IMR-90 (cell line): ENCODE data around the gene DNMT3B. TPM values are rescaled to one million over a fixed set of nuclear protein-coding genes. Genes with fewer than 3 reads are reported as not detected.

Experiments used
- ATAC-seq: fragments of 200-7000 bp; cut with Tn5 transposase; 2 replicates; pipeline ENCODE4 v1.9.1; 2020; ENCODE audit warnings: low read depth, mild to moderate bottlenecking, moderate library complexity
- BruUV-seq: library from RNA; stranded (reverse); fragments of 400-500 nt; replicated peaks from 2 replicates; lab custom pipeline; 2021; lab: Mats Ljungman, UMichigan
- CTCF ChIA-PET: fragments of 300-600 bp; formaldehyde crosslinking; extraction: SDS; loops from one replicate; lab custom pipeline; 2021; ENCODE audit warnings: antibody characterized with exemption; lab: Yijun Ruan, JAX
- POLR2A ChIA-PET: fragments of 300-600 bp; sonication (Branson Sonifier 250); formaldehyde crosslinking; loops from one replicate; lab custom pipeline; 2022; ENCODE audit warnings: antibody characterized with exemption; ENCODE audit not compliant: unreplicated experiment; lab: Charles Lee
- DNase-seq: peaks from one replicate; pipeline ENCODE4 v3.0.0; 2013
- H2AFZ ChIP-seq: replicated peaks from 2 replicates; pipeline ENCODE3; 2013; ENCODE audit warnings: low read length, mild to moderate bottlenecking; ENCODE audit not compliant: poor library complexity
- H2AK5ac ChIP-seq: 2 replicates; pipeline ENCODE4 v1.6.1; 2013; ENCODE audit warnings: low read depth, low read length, inconsistent platforms
- H2AK9ac ChIP-seq: replicated peaks from 2 replicates; pipeline ENCODE3; 2013; ENCODE audit warnings: mild to moderate bottlenecking, low read depth, low read length, moderate library complexity; ENCODE audit not compliant: poor library complexity
- H2BK120ac ChIP-seq: 2 replicates; pipeline ENCODE4 v1.6.1; 2013; ENCODE audit warnings: low read depth, low read length, inconsistent platforms
- H2BK15ac ChIP-seq: 3 replicates; pipeline ENCODE4 v1.6.1; 2013; ENCODE audit warnings: low read depth, low read length, inconsistent platforms
- H2BK20ac ChIP-seq: 2 replicates; pipeline ENCODE4 v1.6.1; 2013; ENCODE audit warnings: low read depth, mild to moderate bottlenecking, inconsistent platforms, low read length, moderate library complexity
- H2BK5ac ChIP-seq: 2 replicates; pipeline ENCODE4 v1.6.1; 2013; ENCODE audit warnings: mild to moderate bottlenecking, low read depth, low read length, inconsistent platforms; ENCODE audit not compliant: poor library complexity, severe bottlenecking
- H3K14ac ChIP-seq: replicated peaks from 2 replicates; pipeline ENCODE4 v1.6.1; 2013; ENCODE audit warnings: low read depth, low read length, inconsistent platforms
- H3K18ac ChIP-seq: 2 replicates; pipeline ENCODE4 v1.6.1; 2013; ENCODE audit warnings: low read depth, low read length, control low read depth
- H3K23ac ChIP-seq: 2 replicates; pipeline ENCODE4 v1.6.1; 2013; ENCODE audit warnings: low read depth, low read length, inconsistent platforms
- H3K27ac ChIP-seq: 2 replicates; pipeline ENCODE4 v1.5.1; 2013; ENCODE audit warnings: mild to moderate bottlenecking, control low read depth, low read length; ENCODE audit not compliant: insufficient read depth
- H3K27me3 ChIP-seq: 2 replicates; pipeline ENCODE4 v1.6.1; 2013; ENCODE audit warnings: low read length; ENCODE audit not compliant: control insufficient read depth, insufficient read depth
- H3K36me3 ChIP-seq: 2 replicates; pipeline ENCODE4 v1.6.1; 2013; ENCODE audit warnings: low read length, mixed read lengths; ENCODE audit not compliant: control insufficient read depth, insufficient read depth
- H3K4ac ChIP-seq: 2 replicates; pipeline ENCODE4 v1.6.1; 2013; ENCODE audit warnings: low read depth, low read length, inconsistent platforms
- H3K4me1 ChIP-seq: 2 replicates; pipeline ENCODE4 v1.6.1; 2013; ENCODE audit warnings: low read length, mixed read lengths; ENCODE audit not compliant: control insufficient read depth, insufficient read depth
- H3K4me2 ChIP-seq: 2 replicates; pipeline ENCODE4 v1.6.1; 2013; ENCODE audit warnings: low read depth, mild to moderate bottlenecking, control low read depth, low read length, moderate library complexity
- H3K4me3 ChIP-seq: 2 replicates; pipeline ENCODE4 v1.5.1; 2013; ENCODE audit warnings: low read depth, mild to moderate bottlenecking, control low read depth, low read length, moderate library complexity; ENCODE audit not compliant: insufficient read depth
- H3K56ac ChIP-seq: 2 replicates; pipeline ENCODE4 v1.6.1; 2013; ENCODE audit warnings: low read length, inconsistent platforms; ENCODE audit not compliant: insufficient read depth; ENCODE audit errors: extremely low read depth
- H3K79me1 ChIP-seq, 2 experiments: 2 replicates each; pipeline ENCODE4 v1.6.1; 2013; ENCODE audit warnings: low read length in 2 of 2, inconsistent platforms in 1 of 2, low read depth in 1 of 2
- H3K9ac ChIP-seq: 2 replicates; pipeline ENCODE4 v1.6.1; 2013; ENCODE audit warnings: low read depth, low read length, control low read depth
- H3K9me1 ChIP-seq: 2 replicates; pipeline ENCODE4 v1.6.1; 2013; ENCODE audit warnings: low read length, inconsistent platforms; ENCODE audit not compliant: insufficient read depth
- H3K9me3 ChIP-seq: 2 replicates; pipeline ENCODE4 v1.6.1; 2013; ENCODE audit warnings: low read length; ENCODE audit not compliant: control insufficient read depth, insufficient read depth
- H4K20me1 ChIP-seq: 2 replicates; pipeline ENCODE4 v1.6.1; 2013; ENCODE audit warnings: low read length, inconsistent platforms; ENCODE audit not compliant: insufficient read depth
- H4K5ac ChIP-seq: 2 replicates; pipeline ENCODE4 v1.6.1; 2013; ENCODE audit warnings: mild to moderate bottlenecking, low read depth, low read length, control low read depth
- H4K8ac ChIP-seq, 2 experiments: 2 replicates each; pipeline ENCODE4 v1.6.1; 2013; ENCODE audit warnings: low read depth in 2 of 2, low read length in 2 of 2, control low read depth in 1 of 2, inconsistent platforms in 1 of 2
- H4K91ac ChIP-seq: 2 replicates; pipeline ENCODE4 v1.6.1; 2013; ENCODE audit warnings: low read depth, low read length, inconsistent platforms; ENCODE audit not compliant: insufficient read depth
- CEBPB ChIP-seq: IDR thresholded peaks from 2 replicates; pipeline ENCODE4 v1.6.1; 2012; ENCODE audit warnings: low read depth, low read length, improper control_type of control experiment
- CHD1 ChIP-seq: IDR thresholded peaks from 2 replicates; pipeline ENCODE4 v1.6.1; 2012; ENCODE audit warnings: low read depth, low read length, improper control_type of control experiment
- MXI1 ChIP-seq: IDR thresholded peaks from 2 replicates; pipeline ENCODE4 v1.6.1; 2012; ENCODE audit warnings: low read depth, mild to moderate bottlenecking, low read length, moderate library complexity, borderline replicate concordance
- SMC3 ChIP-seq: fragments of 150-350 bp; IDR thresholded peaks from 2 replicates; pipeline ENCODE4 v1.6.1; 2016; ENCODE audit warnings: low read depth, mild to moderate bottlenecking, antibody characterized with exemption, low read length, moderate library complexity
- USF2 ChIP-seq: fragments of 150-350 bp; IDR thresholded peaks from 2 replicates; pipeline ENCODE4 v1.6.1; 2017; ENCODE audit warnings: mild to moderate bottlenecking, antibody characterized with exemption, low read length, low read depth
- WGBS, 2 experiments: methylation state at CpG; one replicate each; pipeline versions ENCODE4 v1.1.5 to v1.1.7; 2013; ENCODE audit warnings: missing lambda C conversion rate in 2 of 2; ENCODE audit not compliant: insufficient read length in 1 of 2; ENCODE audit errors: extremely low coverage in 2 of 2; 5-methylcytosine and 5-hydroxymethylcytosine counted together
- dilution Hi-C: fragments of 300-500 bp; cut with HindIII; formaldehyde crosslinking; loops from one replicate; pipeline ENCODE4 v1.14.3; 2018; ENCODE audit warnings: low sequenced_read_pairs; ENCODE audit not compliant: unreplicated experiment
- in situ Hi-C: fragments of 300-500 bp; cut with MboI; formaldehyde crosslinking; loops from 3 replicates; pipeline ENCODE4 v1.14.3; 2019; ENCODE audit warnings: low sequenced_read_pairs, inconsistent platforms, mixed read lengths
- intact Hi-C: fragments of 100-400 bp; cut with micrococcal nuclease; formaldehyde crosslinking; loops from 2 replicates; pipeline ENCODE4 v1.10.0; 2022
- polyA plus RNA-seq, 3 experiments: library from polyadenylated mRNA; depleted of rRNA; stranded (reverse); fragments of >200 nt; gene quantifications; 2 replicates each; pipeline ENCODE4 v1.2.3, GENCODE V29; 2012; ENCODE audit warnings: low replicate concordance in 1 of 3
- total RNA-seq: library from RNA; depleted of rRNA; stranded (reverse); fragments of >200 nt; gene quantifications from 2 replicates; pipeline ENCODE4 v1.2.3, GENCODE V29; 2012

The DNMT3B gene
- total and polyA plus RNA-seq, 2 of the 4 experiments (the other 2 are of a cell fraction), result 1.3 to 1.9 TPM

DNA sequence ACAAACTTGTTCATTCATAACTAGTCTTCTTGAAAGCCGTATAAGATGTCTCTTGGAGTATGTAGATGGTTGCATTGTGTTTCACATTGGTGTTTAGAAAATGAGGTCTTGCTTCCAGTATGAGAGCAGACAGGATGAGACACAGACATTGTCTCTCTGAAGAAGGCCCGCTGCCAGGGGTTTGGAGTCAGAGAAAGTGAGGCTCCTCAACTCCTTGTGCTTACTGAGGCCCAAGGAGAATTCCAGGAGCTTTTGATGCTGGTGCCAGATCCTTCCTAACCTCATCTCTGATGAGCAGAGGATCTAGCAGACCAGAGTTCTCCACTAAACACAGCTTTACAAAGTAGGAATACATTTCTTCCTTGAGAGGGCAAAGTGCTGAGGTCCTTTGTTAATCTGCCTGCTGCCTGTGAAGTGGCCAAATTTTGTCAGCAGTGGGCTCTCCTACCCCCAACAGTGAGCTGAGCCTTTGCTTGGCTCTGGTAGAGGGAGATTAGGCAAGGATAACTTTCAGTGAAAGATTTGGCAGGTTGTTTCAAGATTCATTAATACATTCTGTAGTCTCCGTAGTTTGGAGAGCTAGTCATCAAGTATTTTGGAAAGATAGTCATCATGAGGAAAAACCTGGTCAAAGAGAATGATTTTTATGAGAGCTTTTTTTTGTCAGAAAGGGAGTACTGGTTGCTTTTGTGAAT, 67.3 kb downstream of the DNMT3B start:
- Histone ChIP-seq H4K5ac (no peak overlapping the region), H2AK5ac (no peak overlapping the region), H4K20me1 (peaks cover 79% of the 10 kb centered on the region), H3K79me1 (peaks cover 11 to 59% of the 10 kb centered on the region in 2 experiments), H3K9ac (no peak overlapping the region), H3K27me3 (no peaks in the 10 kb centered on the region), H4K8ac (no peak overlapping the region), H2AFZ (no peak overlapping the region), H3K27ac (peak overlapping the region; percentile 3; the same call in 1 of the 2 replicates), H3K14ac (no peak overlapping the region), H2BK120ac (no peak overlapping the region), H3K4me2 (no peak overlapping the region), H3K9me1 (peaks cover 5% of the 10 kb centered on the region; the same call in 1 of the 2 replicates), H3K36me3 (peaks cover 29% of the 10 kb centered on the region), H3K9me3 (no peaks in the 10 kb centered on the region), H3K4ac (no peak overlapping the region), H3K18ac (no peak overlapping the region), H2BK20ac (no peak overlapping the region), H2AK9ac (no peak overlapping the region), H3K4me3 (no peak overlapping the region), H3K56ac (no peak overlapping the region), H2BK5ac (no peak overlapping the region), H3K23ac (no peak overlapping the region), H2BK15ac (no peak overlapping the region), H3K4me1 (peaks cover 17% of the 10 kb centered on the region), H4K91ac (no peak overlapping the region)
- intact Hi-C loops (no loop called here), dilution Hi-C loops (no loop called here), in situ Hi-C loops (no loop called here)
- ATAC-seq, result peak; percentile 25
- peak; percentile 24 for DNase-seq
- WGBS, 2 experiments, result 40% methylated on average over 1 of the region's 3 CpGs; no CpG with 5 or more reads in 1 of the 2 experiments
- BruUV-seq, result no TSS peak
- TF ChIP-seq CEBPB (no peak), USF2 (no peak), CHD1 (no peak), MXI1 (no peak), SMC3 (no peak)
- POLR2A ChIA-PET, result no interaction called here
- CTCF ChIA-PET, result no interaction called here
